DMS53 (cell line): Measurements from ENCODE around the gene PPP1R3E.
"Not testable (repeated sequence)": the region's sequence is repeated elsewhere in the genome, so short reads cannot be mapped to it uniquely, and the experiment has no call there.

Experiments
- DNase-seq: peaks from one replicate; lab custom pipeline; 2025; lab: John Stamatoyannopoulos, UW

Gene PPP1R3E, protein sequence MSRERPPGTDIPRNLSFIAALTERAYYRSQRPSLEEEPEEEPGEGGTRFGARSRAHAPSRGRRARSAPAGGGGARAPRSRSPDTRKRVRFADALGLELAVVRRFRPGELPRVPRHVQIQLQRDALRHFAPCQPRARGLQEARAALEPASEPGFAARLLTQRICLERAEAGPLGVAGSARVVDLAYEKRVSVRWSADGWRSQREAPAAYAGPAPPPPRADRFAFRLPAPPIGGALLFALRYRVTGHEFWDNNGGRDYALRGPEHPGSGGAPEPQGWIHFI

DNA sequence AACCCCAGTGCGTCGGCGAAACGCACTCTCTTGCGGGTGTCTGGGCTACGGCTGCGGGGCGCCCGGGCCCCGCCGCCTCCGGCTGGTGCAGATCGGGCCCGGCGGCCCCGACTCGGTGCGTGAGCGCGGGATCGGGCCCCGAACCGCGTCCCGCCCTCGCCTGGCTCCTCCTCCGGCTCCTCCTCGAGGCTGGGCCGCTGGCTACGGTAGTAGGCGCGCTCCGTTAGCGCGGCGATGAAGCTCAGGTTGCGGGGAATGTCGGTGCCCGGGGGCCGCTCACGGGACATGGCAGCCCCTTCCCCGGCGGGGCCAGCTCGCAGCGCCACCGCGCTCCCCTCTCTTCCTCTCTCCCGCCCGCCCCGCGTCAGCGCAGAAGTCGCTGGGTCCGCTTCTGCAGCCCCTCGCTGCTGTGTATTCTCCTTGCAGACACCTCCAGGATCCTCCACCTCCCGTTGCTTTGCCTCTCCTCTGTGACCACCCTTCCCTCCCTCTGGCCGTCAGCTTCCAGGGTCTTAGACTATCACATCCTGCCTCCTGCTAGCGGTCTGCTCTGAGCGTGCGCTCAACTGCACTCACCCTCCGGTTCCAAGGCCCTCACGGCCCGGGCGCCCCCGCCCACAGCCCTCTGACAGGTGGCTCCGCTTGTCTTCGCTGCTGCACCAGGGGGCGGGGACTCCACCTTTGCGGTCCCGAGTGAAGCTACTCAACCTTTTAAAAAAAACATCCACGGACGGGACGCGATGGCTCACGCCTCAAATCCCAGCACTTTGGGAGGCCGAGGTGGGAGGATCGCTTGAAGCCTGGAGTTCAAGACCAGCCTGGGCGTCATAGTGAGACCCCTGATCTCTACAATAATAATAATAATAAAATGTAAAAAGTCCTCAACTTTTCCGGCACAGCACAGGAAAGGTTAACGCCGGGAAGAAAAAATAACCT lies at the start of gene PPP1R3E:
TSS of gene PPP1R3E (minus strand) at position 570 of the 936 bp plus-strand sequence. CDS start at position 287, 283 bp downstream.
- peak; percentile 89 for DNase-seq

DNA sequence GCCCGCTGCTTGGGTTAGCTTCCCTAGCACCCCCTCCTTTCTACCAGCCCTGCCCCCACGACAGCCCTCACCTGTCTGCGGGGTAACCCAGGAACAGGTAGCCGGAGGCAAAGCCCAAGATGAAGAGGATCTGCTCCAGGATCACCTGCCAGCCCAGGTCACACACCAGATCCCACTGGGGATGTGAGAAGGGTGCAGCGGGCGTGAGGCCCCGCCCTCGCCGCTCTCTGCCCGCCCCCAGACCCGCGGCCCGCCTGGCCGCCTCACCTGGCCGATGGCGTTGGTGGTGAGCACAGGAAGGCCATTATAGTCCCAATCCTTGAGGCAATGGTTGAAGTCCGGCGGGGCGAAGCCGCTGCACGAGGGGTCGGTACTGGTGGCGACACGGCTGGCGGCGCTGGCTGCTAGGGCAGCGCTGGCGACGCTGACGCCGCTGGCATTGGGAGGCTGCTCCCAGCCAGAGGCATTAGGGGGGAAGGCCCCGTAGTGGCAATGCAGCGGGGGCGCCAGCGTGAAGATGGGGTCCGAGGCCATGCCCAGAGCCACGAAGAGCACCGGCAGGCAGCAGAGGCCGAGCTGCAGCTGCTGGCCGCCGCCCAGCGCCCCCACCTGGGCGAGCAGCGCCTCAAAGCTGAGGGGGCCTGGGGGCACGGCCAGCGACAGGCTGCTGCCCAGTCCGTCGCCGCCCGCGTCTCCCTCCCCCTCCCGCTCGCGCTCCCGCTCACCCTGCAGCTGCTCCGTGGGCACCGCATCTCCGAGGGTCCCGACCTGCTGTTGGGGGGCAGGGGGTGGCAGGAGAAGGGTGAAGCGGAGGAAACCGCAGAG lies 49.2 kb upstream of the PPP1R3E start:
- peak; percentile 38 for DNase-seq

DNA sequence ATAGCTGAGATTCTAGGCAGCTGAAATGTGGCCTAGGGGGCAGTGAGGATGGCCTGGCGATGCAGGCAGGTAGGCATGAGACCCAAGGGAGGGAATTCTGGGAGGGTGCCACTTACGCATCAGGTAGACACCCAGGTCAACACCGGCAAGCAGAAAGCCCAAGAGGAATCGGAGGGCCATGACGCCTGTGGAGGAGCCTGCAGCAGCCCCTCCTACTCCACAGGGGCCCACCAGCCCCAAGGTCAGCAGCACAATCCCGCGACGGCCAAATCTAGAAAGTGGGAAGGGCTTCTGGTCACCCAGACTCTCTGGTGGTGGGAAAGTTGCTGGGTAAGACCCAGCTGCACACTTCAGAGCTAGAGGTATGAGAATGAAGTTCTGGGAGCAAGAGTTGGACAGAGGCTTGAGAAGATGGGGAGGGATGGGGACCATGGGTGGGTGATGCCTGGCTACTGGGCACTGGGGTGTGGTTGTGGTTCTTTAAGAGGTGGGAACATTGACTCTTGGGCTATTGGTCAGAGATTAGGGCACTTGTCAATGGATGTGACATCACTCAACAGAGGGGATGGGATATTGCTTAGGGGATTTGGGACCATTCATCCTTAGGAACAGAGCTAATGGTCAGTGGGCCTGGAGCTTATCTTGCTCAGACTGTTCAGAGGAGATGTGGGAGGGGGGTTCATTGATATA lies 46.6 kb upstream of the PPP1R3E start:
- no peak for DNase-seq

DNA sequence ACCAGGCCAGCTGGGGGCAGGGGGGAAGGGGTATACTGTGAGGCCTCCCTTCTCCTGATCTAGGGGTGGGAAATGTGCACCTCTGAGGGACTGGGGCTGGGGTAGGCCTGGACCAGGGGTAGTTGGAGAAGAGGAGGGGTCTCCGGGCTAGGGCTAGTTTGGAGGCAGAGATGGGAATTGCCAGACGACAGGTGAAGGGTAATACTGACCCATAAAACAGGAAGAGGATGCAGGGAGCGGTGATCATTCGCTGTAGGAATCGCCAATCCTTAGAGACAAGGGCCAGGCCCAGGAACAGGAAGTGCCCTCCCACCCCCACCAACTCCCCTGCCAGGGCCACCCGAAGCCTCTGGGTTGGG lies 45.6 kb upstream of the PPP1R3E start:
- no peak for DNase-seq

DNA sequence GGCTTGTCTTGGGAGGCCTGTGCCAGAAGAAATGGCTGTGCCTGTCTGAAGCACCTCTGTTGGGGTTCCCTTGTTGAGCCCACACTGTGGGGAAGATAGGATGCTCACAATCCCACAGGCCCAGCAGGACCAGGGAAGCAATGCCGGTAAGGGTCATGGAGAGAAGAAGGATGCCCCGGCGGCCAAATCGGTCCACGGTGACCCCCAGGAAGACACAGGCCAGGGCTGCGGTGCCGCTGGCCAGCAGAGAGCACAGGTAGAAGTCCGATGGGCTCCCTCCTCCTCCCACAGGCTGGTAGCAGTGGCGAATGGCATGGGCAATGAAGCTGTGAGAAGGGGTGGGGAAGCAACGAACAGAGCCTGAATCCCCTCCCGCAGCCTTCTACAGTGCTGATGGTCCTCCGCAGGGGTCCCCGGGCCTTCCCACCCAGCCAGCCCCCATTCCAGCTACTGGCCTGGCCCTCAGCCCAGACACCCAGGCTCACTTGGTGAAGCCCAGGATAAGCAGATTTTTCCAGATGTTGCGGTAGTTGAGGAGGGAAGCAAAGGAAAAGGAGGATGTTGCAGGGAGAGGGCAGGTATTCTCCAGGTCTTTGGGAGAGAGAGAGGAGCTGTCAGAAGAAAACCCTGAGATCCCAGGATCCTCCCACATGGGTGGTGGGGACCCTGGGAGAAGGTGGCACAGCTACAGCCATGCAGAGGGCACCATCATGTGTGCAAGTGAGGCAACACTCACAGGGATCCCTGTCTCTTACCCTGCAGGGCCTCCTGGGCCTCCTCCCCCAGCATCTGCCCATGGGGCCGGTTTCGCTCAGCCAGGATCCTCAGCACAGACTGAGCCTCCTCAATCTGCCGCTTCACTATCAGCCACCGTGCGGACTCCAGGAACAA lies 45.0 kb upstream of the PPP1R3E start:
- no peak for DNase-seq

DNA sequence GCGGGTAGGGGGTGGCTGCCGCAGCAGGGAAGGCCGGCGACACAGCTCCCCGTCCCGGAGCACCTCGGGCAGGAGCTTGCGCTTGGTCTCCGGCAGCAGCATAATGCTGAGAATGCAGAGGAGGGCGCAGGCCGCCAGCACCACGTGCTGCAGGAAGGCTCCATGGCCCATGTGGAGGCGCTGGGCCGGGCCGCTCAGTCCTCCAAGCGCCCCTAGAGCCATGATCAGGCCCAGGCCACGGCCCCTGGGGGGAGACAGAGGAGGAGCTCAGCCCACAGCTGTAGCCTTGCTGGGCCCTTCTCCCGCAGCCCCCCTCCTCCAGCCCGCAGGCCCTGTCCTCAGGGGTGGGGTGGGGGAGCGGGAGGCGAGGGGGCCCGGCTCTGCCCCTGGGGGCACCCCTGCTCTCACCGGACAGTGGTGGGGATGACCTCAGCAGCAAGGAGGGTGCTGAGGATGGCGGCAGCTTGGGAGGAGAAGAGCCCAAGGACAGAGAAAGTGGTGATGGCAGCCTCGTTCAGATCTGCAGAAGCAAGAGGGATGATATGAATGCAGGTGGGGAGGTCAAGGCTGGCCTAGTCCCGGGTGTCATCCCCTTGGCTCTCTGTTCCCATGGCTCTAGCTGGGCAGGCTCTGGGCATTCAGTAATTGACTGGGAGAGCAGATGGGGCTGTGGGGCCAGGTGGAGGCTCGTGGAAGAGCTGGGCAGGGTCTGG lies 44.2 kb upstream of the PPP1R3E start:
- DNase-seq: no peak

DNA sequence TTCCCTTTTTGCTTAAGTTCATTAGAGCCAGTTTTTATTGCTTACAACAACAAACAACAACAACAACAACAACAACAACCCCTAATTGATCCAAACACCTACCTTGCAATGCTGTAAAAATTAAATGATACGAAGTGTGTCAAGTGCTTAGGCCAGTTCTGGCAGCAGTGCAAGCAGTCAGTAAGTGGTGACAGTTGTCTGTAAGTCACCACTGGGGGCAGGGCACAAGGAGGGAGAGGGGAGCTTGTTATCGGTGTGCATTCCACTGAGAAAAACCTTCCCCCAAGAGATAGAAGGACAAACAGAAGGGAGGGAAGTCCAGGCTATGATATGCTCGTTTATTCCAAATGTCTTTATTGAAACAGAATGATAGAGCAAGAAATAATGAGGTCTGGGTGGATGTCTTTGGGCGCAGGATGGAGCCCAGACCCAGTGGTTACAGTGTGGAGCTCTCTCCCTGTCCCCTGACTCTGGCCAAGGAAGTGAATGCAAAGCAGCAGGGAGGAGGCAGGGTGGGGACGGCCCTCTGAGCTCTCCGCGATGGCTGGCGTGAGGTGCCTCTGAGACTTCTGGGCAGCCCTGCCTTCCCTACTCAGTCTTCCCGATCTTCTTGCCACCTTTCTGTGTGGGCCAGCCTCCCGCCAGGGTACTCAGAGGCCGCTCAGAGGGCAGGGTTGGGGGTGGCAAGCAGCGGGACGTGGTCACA lies 43.5 kb upstream of the PPP1R3E start:
- no peak for DNase-seq

DNA sequence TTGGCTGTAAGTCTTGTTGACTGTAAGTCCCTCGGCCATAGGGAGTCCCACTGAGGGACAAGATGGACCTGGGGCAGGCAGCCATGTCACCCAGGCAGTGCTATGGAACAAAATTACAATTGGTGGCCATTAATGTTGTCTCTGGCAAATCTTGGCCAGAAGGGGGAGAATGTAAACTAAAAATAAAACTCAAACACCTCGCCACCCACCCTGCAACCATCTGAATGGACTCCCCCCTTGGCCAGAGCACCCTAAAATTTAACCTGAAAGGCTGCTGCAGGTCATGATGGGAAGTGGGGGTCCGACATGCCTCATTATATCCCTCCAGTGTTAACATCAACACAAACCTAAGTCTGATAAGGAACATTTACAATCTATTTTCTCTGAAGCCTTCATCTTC lies 41.8 kb upstream of the PPP1R3E start:
- DNase-seq: no peak

DNA sequence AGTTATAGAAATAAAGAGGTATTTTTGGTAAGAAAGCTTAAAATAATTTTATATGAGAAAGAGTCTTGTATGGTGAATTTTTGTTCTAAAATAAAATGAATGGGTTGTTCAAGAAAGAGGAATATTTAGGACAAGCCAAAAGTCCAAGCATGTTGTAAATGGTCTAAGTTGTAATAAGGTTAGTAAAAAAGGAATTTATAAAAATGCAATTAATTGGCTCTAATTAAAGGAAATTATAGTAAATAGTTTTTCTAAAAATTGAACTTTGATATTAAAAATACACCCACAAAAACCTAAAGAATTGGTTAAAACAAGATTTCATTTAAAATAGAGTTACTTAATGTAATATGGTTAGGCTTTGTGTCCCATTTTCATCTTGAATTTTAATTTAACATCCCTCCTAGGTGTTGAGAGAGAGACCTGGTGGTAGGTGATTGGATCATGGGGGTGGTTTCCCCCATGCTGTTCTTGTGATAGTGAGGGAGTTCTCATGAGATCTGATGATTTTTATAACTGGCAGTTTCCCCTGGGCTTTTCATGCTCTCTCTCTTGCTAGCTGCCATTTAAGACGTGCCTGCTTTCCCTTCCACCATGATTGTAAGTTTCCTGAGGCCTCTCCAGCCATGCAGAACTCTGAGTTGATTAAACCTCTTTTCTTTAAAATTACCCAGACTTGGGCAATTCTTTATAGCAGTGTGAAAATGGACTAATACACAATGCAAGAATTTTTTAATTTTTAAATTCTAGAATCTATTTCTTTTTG lies 37.0 kb upstream of the PPP1R3E start:
- peak; percentile 27 for DNase-seq

DNA sequence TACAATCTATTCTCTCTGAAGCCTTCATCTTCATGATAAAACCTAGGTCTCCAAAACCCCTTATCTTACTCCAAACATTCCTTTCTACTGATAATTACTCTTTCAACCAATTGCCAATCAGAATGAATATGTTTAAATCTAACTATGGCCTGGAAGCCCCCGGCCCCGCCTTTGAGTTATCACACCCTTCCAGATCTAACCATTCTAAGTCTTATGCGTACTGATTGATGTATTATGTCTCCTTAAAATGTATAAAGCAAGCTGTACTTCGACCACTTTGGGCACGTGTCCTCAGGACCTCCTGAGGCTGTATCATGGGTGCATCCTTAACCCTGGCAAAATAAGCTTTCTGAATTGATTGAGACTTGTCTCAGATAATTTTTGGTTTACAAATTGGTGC lies 33.0 kb upstream of the PPP1R3E start:
- no peak for DNase-seq

DNA sequence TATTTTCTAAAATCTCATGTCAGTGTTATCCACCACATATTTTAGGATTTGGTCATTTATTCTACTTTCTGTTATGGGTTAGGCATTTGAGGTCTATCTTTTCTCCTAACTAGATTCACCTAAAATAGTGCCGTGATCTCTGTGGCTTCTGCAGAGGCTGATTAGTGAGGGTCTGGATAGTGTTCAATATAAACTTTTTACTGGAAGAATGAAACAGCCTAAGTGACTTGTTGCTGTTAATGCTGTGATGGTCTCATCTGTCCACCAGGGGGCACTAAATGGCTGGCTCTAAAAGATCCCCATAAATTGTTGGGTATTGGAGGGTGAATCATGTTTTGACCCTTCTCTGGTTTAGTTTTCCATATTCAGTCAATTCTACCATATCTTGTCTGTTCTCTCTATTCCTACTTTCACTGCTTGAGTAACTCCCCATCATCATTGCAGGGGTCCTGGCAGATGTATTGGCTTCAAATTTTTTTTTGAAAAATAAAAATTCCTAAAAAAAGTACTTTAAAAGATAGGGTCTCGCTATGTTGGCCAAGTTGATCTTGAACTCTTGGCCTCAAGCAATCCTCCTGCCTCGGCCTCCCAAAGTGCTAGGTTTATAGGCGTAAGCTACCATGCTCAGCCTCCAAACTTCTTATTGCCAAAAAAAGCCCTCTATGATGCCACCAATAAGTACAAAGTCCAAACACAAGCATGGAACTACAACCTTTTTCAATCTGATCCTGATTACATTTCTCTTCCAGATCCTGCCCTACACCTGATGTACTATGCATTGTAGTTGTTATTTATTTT lies 25.5 kb upstream of the PPP1R3E start:
- DNase-seq: peak; percentile 78

DNA sequence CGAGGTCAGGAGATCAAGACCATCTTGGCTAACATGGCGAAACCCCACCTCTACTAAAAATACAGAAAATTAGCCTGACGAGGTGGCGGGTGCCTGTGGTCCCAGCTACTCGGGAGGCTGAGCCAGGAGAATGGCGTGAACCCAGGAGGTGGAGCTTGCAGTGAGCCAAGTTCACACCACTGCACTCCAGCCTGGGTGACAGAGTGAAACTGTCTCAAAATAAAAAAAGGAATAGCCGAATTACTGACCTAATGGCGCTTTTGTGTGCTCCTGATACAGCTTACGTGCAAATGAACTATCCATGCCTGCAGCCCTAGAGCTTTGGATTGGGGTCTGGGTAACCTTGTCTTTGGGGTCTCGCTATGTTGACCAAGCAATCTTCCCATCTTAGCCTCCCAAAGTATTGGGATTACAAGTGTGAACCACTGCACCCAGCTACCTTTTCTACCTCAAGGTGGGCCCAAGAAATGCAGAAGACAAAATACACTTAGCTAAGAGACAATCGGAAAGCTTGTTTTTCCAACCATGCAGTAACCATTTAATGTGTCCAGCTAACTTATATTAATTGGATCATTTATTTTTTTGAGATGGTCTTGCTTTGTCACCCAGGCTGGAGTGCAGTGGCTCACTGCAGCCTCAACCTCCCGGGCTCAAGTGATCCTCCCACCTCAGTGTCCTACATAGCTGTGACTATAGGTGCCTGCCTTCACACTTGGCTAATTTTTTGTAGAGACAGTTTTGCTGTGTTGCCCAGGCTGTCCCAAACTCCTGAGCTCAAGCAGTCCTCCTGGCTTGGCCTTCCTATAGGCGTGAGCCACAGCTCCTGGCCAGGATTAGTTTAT lies 24.1 kb upstream of the PPP1R3E start:
- no peak for DNase-seq

DNA sequence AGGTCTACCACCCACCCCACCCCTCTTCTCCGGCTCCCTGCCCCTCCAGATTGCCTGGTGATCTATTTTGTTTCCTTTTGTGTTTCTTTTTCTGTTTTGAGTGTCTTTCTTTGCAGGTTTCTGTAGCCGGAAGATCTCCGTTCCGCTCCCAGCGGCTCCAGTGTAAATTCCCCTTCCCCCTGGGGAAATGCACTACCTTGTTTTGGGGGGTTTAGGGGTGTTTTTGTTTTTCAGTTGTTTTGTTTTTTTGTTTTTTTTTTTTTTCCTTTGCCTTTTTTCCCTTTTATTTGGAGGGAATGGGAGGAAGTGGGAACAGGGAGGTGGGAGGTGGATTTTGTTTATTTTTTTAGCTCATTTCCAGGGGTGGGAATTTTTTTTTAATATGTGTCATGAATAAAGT lies 23.1 kb upstream of the PPP1R3E start:
- not testable (repeated sequence) for DNase-seq

DNA sequence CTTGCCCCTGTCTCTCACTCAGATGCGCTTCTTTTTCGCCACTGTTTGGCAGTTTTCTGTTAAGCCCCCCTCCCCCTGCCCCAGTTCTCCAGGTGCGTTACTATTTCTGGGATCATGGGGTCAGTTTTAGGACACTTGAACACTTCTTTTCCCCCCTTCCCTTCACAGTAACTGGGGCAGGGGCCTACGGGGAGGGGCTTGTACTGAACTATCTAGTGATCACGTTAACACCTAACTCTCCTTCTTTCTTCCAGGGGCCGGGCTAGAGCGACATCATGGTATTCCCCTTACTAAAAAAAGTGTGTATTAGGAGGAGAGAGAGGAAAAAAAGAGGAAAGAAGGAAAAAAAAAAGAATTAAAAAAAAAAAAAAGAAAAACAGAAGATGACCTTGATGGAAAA lies 22.3 kb upstream of the PPP1R3E start:
- no peak for DNase-seq

DNA sequence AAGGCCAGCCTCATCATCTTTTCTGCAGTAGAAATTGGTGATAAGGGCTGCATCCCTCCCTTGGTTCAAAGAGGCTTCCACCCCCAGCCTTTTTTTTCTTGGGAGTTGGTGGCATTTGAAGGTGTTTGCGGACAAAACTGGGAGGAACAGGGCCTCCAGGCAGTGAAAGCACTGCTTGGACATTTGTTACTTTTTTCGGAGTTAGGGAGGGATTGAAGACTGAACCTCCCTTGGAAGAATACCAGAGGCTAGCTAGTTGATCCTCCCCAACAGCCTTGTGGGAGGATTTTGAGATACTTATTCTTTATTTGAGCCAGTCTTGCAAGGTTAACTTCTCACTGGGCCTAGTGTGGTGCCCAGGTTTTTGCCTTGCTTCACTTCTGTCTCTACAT lies 21.8 kb upstream of the PPP1R3E start:
- DNase-seq: no peak

DNA sequence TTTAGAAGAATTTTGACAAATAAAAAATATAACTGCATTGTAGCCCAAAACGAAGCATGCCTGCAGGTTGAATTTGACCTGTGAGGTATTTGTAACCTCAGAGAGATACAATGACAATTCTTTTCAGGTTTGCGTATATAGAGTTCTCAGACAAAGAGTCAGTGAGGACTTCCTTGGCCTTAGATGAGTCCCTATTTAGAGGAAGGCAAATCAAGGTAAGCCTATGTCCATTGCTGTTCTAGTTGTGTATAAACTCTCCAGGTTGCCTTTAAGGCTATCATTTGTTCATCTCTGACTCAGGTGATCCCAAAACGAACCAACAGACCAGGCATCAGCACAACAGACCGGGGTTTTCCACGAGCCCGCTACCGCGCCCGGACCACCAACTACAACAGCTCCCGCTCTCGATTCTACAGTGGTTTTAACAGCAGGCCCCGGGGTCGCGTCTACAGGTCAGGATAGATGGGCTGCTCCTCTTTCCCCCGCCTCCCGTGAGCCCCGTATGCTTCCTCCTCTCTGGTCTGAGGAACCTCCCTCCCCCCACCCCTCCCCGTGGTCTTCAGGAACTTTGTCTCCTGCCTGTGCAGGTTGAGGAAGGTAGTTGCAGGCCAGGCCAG lies 21.3 kb upstream of the PPP1R3E start:
- DNase-seq: no peak
